Right cardiac atrium (tissue), 5 donors: ENCODE measurements around the gene TNKS1BP1. TPM values are rescaled to one million over a fixed set of nuclear protein-coding genes. Genes with fewer than 3 reads are reported as not detected.
"Not testable (repeated sequence)": the region's sequence is repeated elsewhere in the genome, so short reads cannot be mapped to it uniquely, and the experiment has no call there.

Experiments used
- ATAC-seq, 2 donors: fragments of 200-7000 bp; cut with Tn5 transposase; one replicate each; pipeline versions ENCODE4 v1.8.0 to v1.9.1; 2020; ENCODE audit warnings: moderate library complexity in 2 of 2, mild to moderate bottlenecking in 1 of 2
- DNase-seq, 3 donors: peaks; one replicate each; pipeline ENCODE4 v3.0.0-alpha.2; 2020
- H3K27ac ChIP-seq: one replicate; pipeline ENCODE4 v1.5.1; 2013; ENCODE audit warnings: mild to moderate bottlenecking, low read length, control low read depth, moderate library complexity
- H3K27me3 ChIP-seq: one replicate; pipeline ENCODE4 v1.6.1; 2013; ENCODE audit not compliant: control insufficient read depth, insufficient read depth
- H3K4me1 ChIP-seq: one replicate; pipeline ENCODE4 v1.6.1; 2013; ENCODE audit warnings: low read length; ENCODE audit not compliant: control insufficient read depth, insufficient read depth
- H3K4me3 ChIP-seq: one replicate; pipeline ENCODE4 v1.5.1; 2013; ENCODE audit warnings: low read length, control low read depth
- H3K9me3 ChIP-seq: one replicate; pipeline ENCODE4 v1.6.1; 2013; ENCODE audit warnings: low read length; ENCODE audit not compliant: control insufficient read depth
- WGBS: extraction: QIAGEN DNeasy Blood & Tissue Kit; methylation state at CpG from one replicate; pipeline ENCODE4 v1.1.7; 2013; 5-methylcytosine and 5-hydroxymethylcytosine counted together
- intact Hi-C, 4 donors: fragments of 100-400 bp; cut with DNase I; formaldehyde crosslinking; loops; one replicate each; pipeline versions ENCODE4 v1.11.0 to v1.14.0; 2022 to 2023
- polyA plus RNA-seq: library from polyadenylated mRNA; stranded (reverse); fragments of 200-250 nt; gene quantifications from one replicate; pipeline ENCODE4 v1.2.3, GENCODE V29; 2013
- total RNA-seq, 4 donors: library from RNA; stranded (reverse); fragmentation: NEBNext Ultra II Directional; extraction: Animal tissue kit (Norgen Biotek cat#: 25700); gene quantifications; one replicate each; pipeline ENCODE4 v1.2.1, GENCODE V29; 2021
- donor health status: healthy with polysubstance abuse.
- donor health status: DM: no; HTN: yes; CAD: no.
- donor health status: DM: no; HTN: no; CAD: no.
- donor health status: DM: no; HTN: yes; CAD: no; lungs with severe emphysema.
- donor health status: DM: yes; HTN: yes; CAD: no.

The TNKS1BP1 gene
- total and polyA plus RNA-seq, 5 donors: 45.8 to 77.1 (median 55.3) TPM

DNA sequence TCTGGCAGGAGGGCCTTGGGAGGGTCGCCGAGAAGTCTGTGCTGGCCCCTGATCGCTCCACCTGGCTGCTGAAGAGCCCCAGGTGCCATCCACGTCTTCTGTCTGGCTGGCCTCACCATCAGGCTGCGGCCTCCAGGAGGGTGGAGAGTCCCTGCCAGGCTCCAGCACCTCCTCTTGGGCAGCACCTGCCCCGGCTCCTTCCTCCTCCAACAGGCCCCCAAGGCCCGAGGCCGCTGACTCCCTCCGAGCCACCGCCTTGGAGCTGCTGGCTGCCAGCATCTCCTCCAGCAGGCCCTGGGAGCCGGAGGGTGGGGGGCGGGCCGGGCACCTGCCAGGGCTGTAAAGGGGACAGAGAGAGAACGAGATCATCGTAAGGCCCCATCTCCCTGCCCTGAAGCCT, 22.3 kb downstream of the TNKS1BP1 start:
- Histone ChIP-seq H3K27me3 (no peaks in the 10 kb centered on the region), H3K4me1 (peaks cover 3% of the 10 kb centered on the region), H3K27ac (no peak overlapping the region), H3K4me3 (no peak overlapping the region), H3K9me3 (peaks cover 5% of the 10 kb centered on the region)
- intact Hi-C loops: no loop called here
- 95% methylated on average over 15 of the region's 15 CpGs for WGBS
- DNase-seq (peak in 2 of 3 donors; percentile 28 to 53), ATAC-seq (no peak)

DNA sequence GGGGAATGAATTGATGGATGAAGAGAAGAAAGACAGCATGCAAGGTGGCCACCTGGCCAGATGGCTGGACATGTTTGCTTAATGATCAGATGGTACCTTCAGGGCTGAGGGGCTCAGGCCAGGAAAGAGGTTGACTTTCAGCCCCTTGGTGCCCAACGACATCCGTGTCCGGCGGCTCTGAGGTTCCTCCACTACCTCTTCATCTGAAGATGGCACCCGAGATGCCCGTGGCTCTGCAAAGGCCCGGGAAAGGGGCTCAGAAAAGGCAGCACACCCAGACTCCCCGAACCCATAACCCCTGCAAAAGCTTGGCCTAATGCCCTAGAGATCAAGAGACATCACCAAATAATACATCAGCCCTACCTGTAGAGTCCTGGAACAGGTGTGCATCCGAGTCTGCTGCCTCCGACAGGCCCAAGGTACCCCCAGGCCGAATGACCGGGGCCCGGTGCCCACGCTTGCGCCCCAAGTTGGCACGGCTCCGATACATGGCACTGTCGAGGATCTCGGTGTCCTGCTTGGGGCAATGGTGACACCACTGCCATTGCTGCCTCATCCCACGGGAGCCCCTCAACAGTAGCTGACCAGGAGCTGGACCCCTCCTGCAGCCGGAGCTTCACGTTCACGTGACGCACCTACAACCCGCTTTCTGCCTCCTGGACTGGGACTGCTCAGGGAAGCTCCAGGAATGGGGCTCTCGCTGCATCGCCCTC, 22.9 kb downstream of the TNKS1BP1 start:
- intact Hi-C loops: no loop called here
- ATAC-seq (no peak), DNase-seq (peak in 2 of 3 donors; percentile 20 to 40)
- peaks cover 5% of the 10 kb centered on the region for H3K9me3 ChIP-seq
- no peak overlapping the region for H3K27ac ChIP-seq
- H3K4me1 ChIP-seq: peaks cover 3% of the 10 kb centered on the region
- 97% methylated on average over 27 of the region's 27 CpGs for WGBS
- no peaks in the 10 kb centered on the region for H3K27me3 ChIP-seq
- H3K4me3 ChIP-seq: no peak overlapping the region

DNA sequence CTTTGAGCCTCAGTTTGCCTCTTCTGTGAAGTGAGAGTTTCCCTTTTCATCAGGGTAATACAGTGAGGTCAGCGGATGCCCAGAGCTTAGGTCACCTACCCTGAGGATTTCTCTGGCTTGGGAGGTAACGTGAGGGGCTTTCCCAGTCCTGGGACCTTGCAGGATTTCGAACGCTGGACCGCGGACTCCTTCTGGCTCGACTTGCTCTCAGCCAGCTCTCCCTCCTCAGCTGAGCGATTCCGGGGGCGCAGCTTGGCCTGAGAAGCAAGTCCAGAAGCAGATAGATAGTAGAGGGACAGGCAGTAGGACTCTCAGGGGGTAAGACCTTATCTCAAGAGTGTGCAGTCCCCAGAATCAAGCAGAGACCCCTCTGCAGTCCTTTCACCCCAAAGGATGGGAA, 24.0 kb downstream of the TNKS1BP1 start:
- H3K9me3 ChIP-seq: peaks cover 5% of the 10 kb centered on the region
- peak in 1 of 3 donors; percentile 35 for DNase-seq
- 98% methylated on average over 10 of the region's 10 CpGs for WGBS

DNA sequence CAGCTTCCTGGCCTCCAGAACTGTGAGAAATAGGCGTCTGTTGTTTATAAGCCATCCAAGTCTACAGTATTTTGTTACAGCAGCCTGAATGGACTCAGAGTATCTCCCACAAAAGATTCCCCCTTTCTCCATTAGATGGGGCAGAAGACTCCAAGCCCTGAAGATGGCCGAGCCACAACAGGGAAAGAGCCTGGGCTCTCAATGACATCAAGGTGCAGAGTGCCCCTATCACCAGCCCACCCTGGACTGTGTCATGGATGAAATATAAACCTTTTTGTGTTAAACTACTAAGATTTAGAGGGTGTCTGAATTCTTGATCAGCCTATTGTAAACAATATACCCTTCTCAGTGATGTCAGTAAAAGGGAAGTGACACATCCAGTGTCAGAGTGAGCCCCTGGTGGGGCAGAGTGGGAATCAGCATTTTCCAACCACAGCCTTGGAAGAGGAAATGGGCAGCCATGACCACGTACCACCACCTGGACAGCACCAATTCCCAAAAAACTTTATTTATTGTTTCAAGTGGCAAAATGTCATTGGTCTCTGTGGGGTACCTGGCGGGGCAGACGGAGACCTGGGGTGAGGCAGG, 25.5 kb downstream of the TNKS1BP1 start:
- no peaks in the 10 kb centered on the region for H3K27me3 ChIP-seq
- peaks cover 5% of the 10 kb centered on the region for H3K9me3 ChIP-seq
- no peak overlapping the region for H3K27ac ChIP-seq
- DNase-seq: no peak
- H3K4me1 ChIP-seq: peaks cover 3% of the 10 kb centered on the region
- no peak for ATAC-seq
- intact Hi-C loops: no loop called here
- 99% methylated on average over 5 of the region's 5 CpGs for WGBS
- H3K4me3 ChIP-seq: no peak overlapping the region

More for the DNA sequence above, 24.0 kb downstream of the TNKS1BP1 start:
- H3K27me3 ChIP-seq: no peaks in the 10 kb centered on the region
- peaks cover 3% of the 10 kb centered on the region for H3K4me1 ChIP-seq
- intact Hi-C loops: no loop called here
- no peak overlapping the region for H3K4me3 ChIP-seq
- no peak overlapping the region for H3K27ac ChIP-seq
- no peak for ATAC-seq

DNA sequence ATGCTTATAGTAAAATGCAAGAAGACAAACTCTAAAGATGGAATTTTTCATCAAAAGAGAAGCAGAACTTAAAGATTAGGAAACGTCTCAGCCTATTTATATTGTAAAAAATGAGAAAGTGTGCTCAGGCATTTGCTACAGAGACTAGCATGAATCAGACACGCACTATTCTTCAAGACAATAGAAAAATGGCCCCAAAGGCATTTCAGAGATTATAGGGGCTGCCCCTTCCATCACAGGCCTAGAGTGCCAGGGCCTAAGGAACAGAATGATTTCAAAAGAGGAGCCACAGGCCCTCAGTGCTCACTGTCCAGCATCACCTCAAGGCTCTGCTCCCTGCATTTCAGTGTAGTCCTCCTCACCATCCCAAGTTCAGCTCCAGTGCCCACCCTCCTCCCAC, 27.5 kb downstream of the TNKS1BP1 start:
- no peak overlapping the region for H3K4me3 ChIP-seq
- no peaks in the 10 kb centered on the region for H3K27me3 ChIP-seq
- peak in 1 of 3 donors; percentile 9 for DNase-seq
- intact Hi-C loops: no loop called here
- no peak for ATAC-seq
- peaks cover 5% of the 10 kb centered on the region for H3K9me3 ChIP-seq
- H3K4me1 ChIP-seq: peaks cover 3% of the 10 kb centered on the region
- H3K27ac ChIP-seq: no peak overlapping the region
- 88% methylated on average over 2 of the region's 2 CpGs for WGBS

DNA sequence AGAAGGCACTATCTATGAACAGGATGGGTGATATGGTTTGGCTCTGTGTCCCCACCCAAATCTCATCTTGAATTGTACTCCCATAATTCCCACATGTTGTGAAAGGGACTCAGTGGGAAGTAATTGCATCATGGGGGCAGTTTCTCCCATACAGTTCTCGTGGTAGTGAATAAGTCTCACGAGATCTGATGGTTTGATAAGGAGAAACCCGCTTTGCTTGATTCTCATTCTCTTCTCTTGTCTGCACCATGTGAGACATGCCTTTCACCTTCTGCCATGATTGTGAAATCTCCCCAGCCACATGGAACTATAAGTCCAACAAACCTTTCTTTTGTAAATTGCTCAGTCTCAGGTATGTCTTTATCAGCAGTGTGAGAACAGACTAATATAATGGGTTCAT, 28.5 kb downstream of the TNKS1BP1 start:
- ATAC-seq, DNase-seq, H3K4me3 ChIP-seq, H3K4me1 ChIP-seq, H3K27me3 ChIP-seq, H3K27ac ChIP-seq, H3K9me3 ChIP-seq, intact Hi-C loops: not testable (repeated sequence)
- WGBS: 91% methylated on average over 3 of the region's 3 CpGs

DNA sequence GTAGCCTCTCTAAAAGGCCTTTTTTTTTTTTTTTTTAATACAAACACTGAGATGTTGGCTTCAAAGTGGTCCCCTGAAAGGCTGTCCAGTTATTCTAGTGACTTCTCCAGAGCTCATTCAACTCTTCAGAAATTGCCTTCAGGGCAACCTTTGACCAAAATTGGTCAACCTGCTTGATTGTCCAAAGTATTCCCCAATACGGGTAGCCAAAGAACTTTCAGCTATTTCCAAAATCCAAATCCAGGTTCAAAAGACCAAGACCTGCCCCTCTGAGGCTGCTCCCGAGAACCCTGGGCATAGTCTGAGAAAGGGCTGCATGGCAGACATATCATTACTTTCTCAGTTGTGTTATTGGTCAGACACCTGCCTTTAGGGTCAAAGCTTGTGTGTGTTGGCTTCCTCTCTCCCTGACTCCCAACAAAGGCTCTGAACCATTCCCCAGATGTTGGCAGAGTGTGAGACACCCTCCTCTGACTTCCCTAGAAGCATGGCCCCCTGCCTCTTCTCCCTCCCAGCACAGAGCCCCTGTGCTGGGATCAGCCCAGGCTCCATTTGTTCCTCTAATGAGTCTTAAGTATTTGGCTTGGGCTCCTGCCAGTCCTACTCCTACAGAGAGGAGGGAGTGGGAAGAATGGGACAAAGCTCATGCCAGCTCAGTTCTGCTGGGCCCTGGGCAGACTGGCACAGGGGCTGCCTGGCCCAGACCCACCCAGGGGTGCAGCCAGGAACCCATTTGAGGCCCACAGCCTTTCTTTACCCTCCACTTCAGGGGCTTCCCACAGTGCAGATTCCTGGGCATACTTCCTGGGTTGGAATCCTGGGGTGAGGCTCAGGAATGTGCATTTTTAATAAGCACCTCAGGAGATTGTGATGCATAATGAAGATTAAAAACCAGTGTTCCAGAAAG, 30.3 kb downstream of the TNKS1BP1 start:
- intact Hi-C loops: no loop called here
- H3K4me1 ChIP-seq: peaks cover 3% of the 10 kb centered on the region
- H3K27me3 ChIP-seq: no peaks in the 10 kb centered on the region
- 79% methylated on average over 2 of the region's 2 CpGs for WGBS
- H3K27ac ChIP-seq: no peak overlapping the region
- H3K4me3 ChIP-seq: no peak overlapping the region
- peaks cover 3% of the 10 kb centered on the region for H3K9me3 ChIP-seq
- DNase-seq (peak in 1 of 3 donors; percentile 43), ATAC-seq (peak; percentile 66 to 71)

DNA sequence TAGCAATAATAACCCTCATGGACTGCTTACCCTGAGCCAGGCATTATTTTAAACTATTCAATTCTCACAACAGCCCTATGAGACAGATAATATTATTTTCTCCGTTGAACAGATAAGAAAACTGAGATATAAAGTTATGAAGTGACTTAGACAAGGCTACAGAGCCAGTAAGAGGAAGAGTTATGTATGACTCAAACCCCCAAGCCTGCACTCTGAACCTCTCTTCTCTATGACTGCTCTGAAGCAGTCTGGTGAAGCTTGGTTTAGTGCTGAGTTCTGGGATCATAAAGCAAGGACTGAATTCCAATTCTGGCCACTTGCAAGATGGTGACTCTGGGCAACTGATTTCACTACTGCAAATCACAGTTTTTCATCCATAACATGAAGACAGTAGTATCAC, 34.5 kb downstream of the TNKS1BP1 start:
- 33% methylated on average over 1 of the region's 1 CpG for WGBS
- H3K4me1 ChIP-seq: peaks cover 3% of the 10 kb centered on the region
- ATAC-seq (no peak), DNase-seq (no peak)
- H3K27me3 ChIP-seq: no peaks in the 10 kb centered on the region
- no peak overlapping the region for H3K4me3 ChIP-seq
- intact Hi-C loops: no loop called here
- H3K27ac ChIP-seq: no peak overlapping the region
- no peaks in the 10 kb centered on the region for H3K9me3 ChIP-seq

DNA sequence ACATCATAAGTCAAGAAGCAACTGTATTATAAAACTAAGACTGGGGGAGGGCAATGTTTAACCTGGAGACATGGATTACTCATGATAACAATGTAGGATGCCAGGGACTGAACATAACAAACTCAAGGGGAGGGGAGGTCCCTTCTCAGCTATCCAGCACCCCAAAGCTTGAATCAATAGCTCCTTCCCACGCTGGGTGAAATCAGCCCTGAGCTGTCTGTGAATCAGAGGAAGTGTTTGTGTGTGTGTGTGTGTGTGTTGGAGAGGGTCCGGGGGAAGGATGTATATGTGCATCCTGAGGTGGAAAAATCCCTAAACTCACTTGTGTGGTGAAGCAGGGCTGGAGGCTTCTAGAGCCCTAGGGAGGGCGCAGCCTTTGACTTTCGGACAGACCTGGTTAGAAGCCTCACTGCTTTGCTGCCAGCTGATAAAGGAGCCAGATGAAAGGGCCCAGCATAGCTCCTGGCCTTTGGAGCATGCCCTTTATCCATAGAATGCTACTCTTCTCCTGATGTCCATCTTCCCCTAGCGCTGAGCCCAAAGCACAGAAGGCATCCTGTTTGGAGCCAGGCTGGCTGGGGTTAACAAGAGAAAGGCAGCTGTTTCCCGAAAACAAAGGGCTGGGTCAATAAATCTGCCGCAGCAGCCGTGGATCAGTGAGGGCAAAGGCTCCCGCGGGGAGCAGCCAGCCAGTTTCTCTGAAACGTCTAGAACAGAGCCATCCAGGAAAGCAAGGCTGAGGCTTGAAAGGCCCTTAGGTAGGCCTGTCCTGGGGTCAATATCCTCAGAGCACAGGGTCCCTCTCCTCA, 35.8 kb downstream of the TNKS1BP1 start:
- DNase-seq (peak in 1 of 3 donors; percentile 59), ATAC-seq (peak in 1 of 2 donors; percentile 46)
- intact Hi-C loops: no loop called here
- no peaks in the 10 kb centered on the region for H3K27me3 ChIP-seq
- H3K9me3 ChIP-seq: no peaks in the 10 kb centered on the region
- H3K27ac ChIP-seq: no peak overlapping the region
- H3K4me1 ChIP-seq: no peaks in the 10 kb centered on the region
- WGBS: 24% methylated on average over 11 of the region's 11 CpGs
- no peak overlapping the region for H3K4me3 ChIP-seq

DNA sequence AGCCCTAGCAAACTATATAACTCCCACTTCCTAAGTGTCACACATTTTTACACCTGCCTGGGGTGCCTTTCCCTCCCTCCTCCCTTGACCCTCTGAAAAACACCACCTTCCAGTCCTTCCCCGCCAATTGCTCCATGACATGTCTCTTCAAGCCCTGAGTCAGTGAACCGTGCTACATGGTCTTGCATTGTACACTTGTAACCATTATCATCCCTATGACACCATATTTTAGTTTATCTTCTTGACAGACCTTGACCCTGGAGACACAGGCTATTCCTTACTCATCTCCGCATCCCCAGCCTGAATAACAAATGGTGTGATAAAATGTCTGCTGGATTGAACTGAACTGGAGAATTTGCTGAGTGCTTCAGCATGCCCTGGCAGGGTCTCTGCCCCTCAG, 36.9 kb downstream of the TNKS1BP1 start:
- no peaks in the 10 kb centered on the region for H3K9me3 ChIP-seq
- ATAC-seq (no peak), DNase-seq (no peak)
- no peak overlapping the region for H3K4me3 ChIP-seq
- intact Hi-C loops: no loop called here
- H3K27me3 ChIP-seq: no peaks in the 10 kb centered on the region
- no peak overlapping the region for H3K27ac ChIP-seq
- H3K4me1 ChIP-seq: no peaks in the 10 kb centered on the region
- WGBS: 94% methylated on average over 3 of the region's 3 CpGs
